HCT116 (cell line): ENCODE data around the gene PCMT1. TPM values are rescaled to one million over a fixed set of nuclear protein-coding genes. Genes with fewer than 3 reads are reported as not detected.

Source experiments
- ATAC-seq: fragments of 200-7000 bp; cut with Tn5 transposase; 2 replicates; pipeline ENCODE4 v1.9.1; 2020; ENCODE audit warnings: mild to moderate bottlenecking, moderate library complexity
- BruUV-seq: library from RNA; stranded (reverse); fragments of 400-500 nt; replicated peaks from 2 replicates; lab custom pipeline; 2021; lab: Mats Ljungman, UMichigan
- CTCF ChIA-PET: fragments of 300-600 bp; sonication (Branson Sonifier 250); formaldehyde crosslinking; loops from one replicate; lab custom pipeline; 2021; ENCODE audit warnings: antibody characterized with exemption; lab: Charles Lee
- POLR2A ChIA-PET: fragments of 300-600, 350-600 bp; sonication (Branson Sonifier 250); formaldehyde crosslinking; loops from one replicate; lab custom pipeline; 2021; ENCODE audit warnings: antibody characterized with exemption; lab: Charles Lee
- RAD21 ChIA-PET, 2 experiments: fragments of 300-600 bp; sonication (Branson Sonifier 250); formaldehyde crosslinking; loops; one replicate each; lab custom pipeline; 2023; ENCODE audit warnings: low total read pairs in 2 of 2; ENCODE audit not compliant: uncharacterized antibody in 2 of 2, unreplicated experiment in 2 of 2, low non-redundant PET in 1 of 2; lab: Charles Lee
- DNase-seq: peaks from one replicate; pipeline ENCODE4 v3.0.0-alpha.2; 2010; ENCODE audit warnings: low read depth, low spot score
- H2AFZ ChIP-seq: fragments of 200-600 bp; shearing (Covaris generic), sonication (generic); 2 replicates; pipeline ENCODE4 v1.6.1; 2017; ENCODE audit warnings: low read depth, mixed run types, mixed read lengths, antibody characterized with exemption, low read length; ENCODE audit not compliant: poor library complexity, severe bottlenecking
- H3K27ac ChIP-seq: 2 replicates; pipeline ENCODE4 v1.5.1; 2012; ENCODE audit warnings: low read depth, low read length
- H3K27me3 ChIP-seq: fragments of 200-600 bp; sonication (generic); 2 replicates; pipeline ENCODE4 v1.6.1; 2016; ENCODE audit warnings: mixed run types, low read length, mixed read lengths; ENCODE audit not compliant: insufficient read depth
- H3K36me3 ChIP-seq, 2 experiments: fragments of 200-500 bp in 1 of 2; fragments of 200-600 bp in 1 of 2; sonication (Bioruptor generic) in 1 of 2; sonication (generic) in 1 of 2; 2 replicates each; pipeline versions ENCODE4 v1.5.1 to v1.6.1; 2014 to 2016; ENCODE audit warnings: low read length in 2 of 2, inconsistent platforms in 1 of 2, mixed read lengths in 1 of 2, mixed run types in 1 of 2; ENCODE audit not compliant: insufficient read depth in 2 of 2, control insufficient read depth in 1 of 2
- H3K4me1 ChIP-seq, 2 experiments: fragments of 200-600 bp in 1 of 2; sonication (generic) in 1 of 2; 2 replicates each; pipeline versions ENCODE4 v1.5.1 to v1.6.1; 2012 to 2017; ENCODE audit warnings: low read length in 2 of 2, inconsistent platforms in 1 of 2, mild to moderate bottlenecking in 1 of 2, mixed read lengths in 1 of 2, mixed run types in 1 of 2, moderate library complexity in 1 of 2; ENCODE audit not compliant: insufficient read depth in 2 of 2, control insufficient read depth in 1 of 2
- H3K4me2 ChIP-seq: fragments of 200-600 bp; sonication (generic); 2 replicates; pipeline ENCODE4 v1.6.1; 2017; ENCODE audit warnings: mixed run types, low read length, mixed read lengths
- H3K4me3 ChIP-seq, 2 experiments: fragments of 200-600 bp in 1 of 2; sonication (generic) in 1 of 2; replicated peaks in 1 of 2; 2 replicates each; pipeline ENCODE4 v1.5.1; 2011 to 2016; ENCODE audit warnings: low read length in 2 of 2, control low read depth in 1 of 2, low read depth in 1 of 2, mild to moderate bottlenecking in 1 of 2, mixed read lengths in 1 of 2, mixed run types in 1 of 2
- H3K79me2 ChIP-seq: fragments of 200-600 bp; sonication (generic); 2 replicates; pipeline ENCODE4 v1.6.1; 2017; ENCODE audit warnings: mild to moderate bottlenecking, mixed run types, low read length, moderate library complexity, mixed read lengths; ENCODE audit not compliant: insufficient read depth
- H3K9ac ChIP-seq: fragments of 200-600 bp; sonication (generic); 2 replicates; pipeline ENCODE4 v1.6.1; 2016; ENCODE audit warnings: low read length, mixed read lengths
- H3K9me2 ChIP-seq: fragments of 200-600 bp; sonication (generic), shearing (Covaris generic); 2 replicates; pipeline ENCODE4 v1.6.1; 2017; ENCODE audit warnings: mixed run types, mild to moderate bottlenecking, moderate library complexity; ENCODE audit not compliant: insufficient read depth
- H3K9me3 ChIP-seq, 2 experiments: fragments of 200-500 bp in 1 of 2; fragments of 200-600 bp in 1 of 2; sonication (Bioruptor generic) in 1 of 2; sonication (generic) in 1 of 2; 2 replicates each; pipeline ENCODE4 v1.6.1; 2014 to 2017; ENCODE audit warnings: low read length in 2 of 2, mixed read lengths in 2 of 2, inconsistent platforms in 1 of 2, low read depth in 1 of 2, mild to moderate bottlenecking in 1 of 2, mixed run types in 1 of 2, moderate library complexity in 1 of 2; ENCODE audit not compliant: control insufficient read depth in 1 of 2, insufficient read depth in 1 of 2
- H4K20me1 ChIP-seq: fragments of 200-600 bp; sonication (generic), shearing (Covaris generic); 2 replicates; pipeline ENCODE4 v1.6.1; 2017; ENCODE audit warnings: mixed run types, mild to moderate bottlenecking, moderate library complexity; ENCODE audit not compliant: insufficient read depth
- CBX3 ChIP-seq: IDR thresholded peaks from 2 replicates; pipeline ENCODE4 v1.6.1; 2012; ENCODE audit warnings: low read depth
- CEBPB ChIP-seq: IDR thresholded peaks from 2 replicates; pipeline ENCODE4 v1.6.1; 2012; ENCODE audit warnings: low read depth
- ELF1 ChIP-seq: IDR thresholded peaks from 2 replicates; pipeline ENCODE4 v1.6.1; 2012; ENCODE audit warnings: low read depth, borderline replicate concordance
- JUND ChIP-seq: IDR thresholded peaks from 2 replicates; pipeline ENCODE4 v1.6.1; 2012
- POLR2A ChIP-seq: IDR thresholded peaks from 2 replicates; pipeline ENCODE4 v1.7.0; 2011; ENCODE audit warnings: borderline replicate concordance; ENCODE audit not compliant: insufficient read depth, insufficient read length; ENCODE audit errors: extremely low read depth
- RAD21 ChIP-seq: IDR thresholded peaks from 2 replicates; pipeline ENCODE4 v1.6.1; 2012; ENCODE audit warnings: low read depth, mild to moderate bottlenecking
- SIN3A ChIP-seq: IDR thresholded peaks from 2 replicates; pipeline ENCODE4 v1.6.1; 2012; ENCODE audit warnings: low read depth
- SP1 ChIP-seq: IDR thresholded peaks from 2 replicates; pipeline ENCODE4 v1.6.1; 2012; ENCODE audit warnings: low read depth
- intact Hi-C: fragments of 100-400 bp; cut with micrococcal nuclease; formaldehyde crosslinking; loops from 2 replicates; pipeline ENCODE4 v1.10.0; 2022
- total RNA-seq: library from RNA; stranded (reverse); gene quantifications from one replicate; pipeline ENCODE4 v1.2.1, GENCODE V29; 2021; ENCODE audit not compliant: unreplicated experiment
- TF ChIP-seq, protein P1 (sequence below): IDR thresholded peaks from 2 replicates; pipeline ENCODE4 v1.6.1; 2012; ENCODE audit warnings: low read depth
- TF ChIP-seq, protein P2 (sequence below): IDR thresholded peaks from 2 replicates; pipeline ENCODE4 v1.6.1; 2012
- TF ChIP-seq, protein P3 (sequence below): IDR thresholded peaks from 2 replicates; pipeline ENCODE4 v1.6.1; 2011; ENCODE audit warnings: mild to moderate bottlenecking, low read length, moderate library complexity; ENCODE audit not compliant: insufficient replicate concordance; ENCODE audit errors: extremely low read depth
- TF ChIP-seq, protein P4 (sequence below), 3 experiments: fragments of 200-600 bp in 1 of 3; sonication (generic) in 1 of 3; IDR thresholded peaks in 2 of 3; conservative IDR thresholded peaks in 1 of 3; 2 replicates each; pipeline ENCODE4 v1.5.1; 2012 to 2017; ENCODE audit warnings: low read depth in 2 of 3, low read length in 2 of 3, antibody characterized with exemption in 1 of 3, borderline replicate concordance in 1 of 3, control low read depth in 1 of 3, mild to moderate bottlenecking in 1 of 3, mixed read lengths in 1 of 3, mixed run types in 1 of 3, moderate library complexity in 1 of 3; ENCODE audit not compliant: insufficient read depth in 1 of 3
- TF ChIP-seq, protein P5 (sequence below): IDR thresholded peaks from 2 replicates; pipeline ENCODE4 v1.6.1; 2012

PCMT1 gene
- total RNA-seq, 1 experiment from 2014 or later, result 86.9 TPM

DNA sequence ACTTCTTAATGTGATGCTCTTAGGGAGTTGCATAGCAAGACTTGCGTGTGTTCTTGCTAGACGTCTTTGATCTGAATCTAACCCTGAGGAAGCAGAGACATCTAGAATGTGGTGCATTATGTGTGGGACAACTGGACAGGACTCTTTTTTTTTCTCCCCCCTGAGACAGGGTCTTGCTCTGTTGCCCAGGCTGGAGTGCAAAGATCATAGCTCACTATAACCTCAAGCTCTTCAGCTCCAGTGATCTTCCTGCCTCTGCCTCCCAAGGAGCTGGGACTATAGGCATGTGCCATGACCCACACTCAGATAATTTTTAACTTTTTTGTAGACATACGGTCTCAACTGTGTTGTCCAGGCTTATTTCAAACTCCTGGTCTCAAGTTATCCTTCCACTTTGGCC, 34.0 kb downstream of the PCMT1 start (continued):
- no peak for TF ChIP-seq ELF1

DNA sequence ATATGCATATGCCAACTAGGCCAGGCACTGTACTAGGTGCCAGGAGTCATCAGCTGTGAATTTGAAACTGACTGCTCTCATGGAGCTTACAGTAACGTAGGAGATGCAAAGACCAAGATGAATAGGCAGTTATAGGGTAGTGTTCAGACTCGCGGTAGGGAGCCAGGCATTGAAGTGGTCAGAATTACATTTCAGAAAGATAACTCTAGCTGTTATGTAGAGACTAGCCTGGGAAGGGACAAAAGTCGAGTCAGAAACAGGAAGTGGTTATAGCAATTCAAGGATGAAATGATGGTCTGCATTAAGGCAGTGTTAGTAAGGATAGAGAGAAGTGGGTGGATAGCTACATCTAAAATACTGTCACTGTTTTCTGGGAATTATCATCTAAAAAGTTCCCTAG, 56.6 kb downstream of the PCMT1 start:
- ChIA-PET POLR2A (no interaction called here), CTCF (no interaction called here), RAD21 (no interaction called here)
- BruUV-seq, result no TSS peak
- Histone ChIP-seq H3K4me2 (no peak overlapping the region), H3K4me1 (no peaks in the 10 kb centered on the region), H3K9me2 (no peaks in the 10 kb centered on the region), H3K27me3 (no peaks in the 10 kb centered on the region), H3K9me3 (no peaks in the 10 kb centered on the region), H3K36me3 (peaks cover 7 to 9% of the 10 kb centered on the region in 2 experiments; a peak in 2 of 4 replicates), H4K20me1 (no peaks in the 10 kb centered on the region), H3K4me3 (no peak overlapping the region), H2AFZ (no peak overlapping the region), H3K9ac (no peak overlapping the region), H3K79me2 (no peaks in the 10 kb centered on the region), H3K27ac (no peak overlapping the region)
- intact Hi-C loops, result no loop called here
- TF ChIP-seq CBX3, result no peak
- no peak for TF ChIP-seq SP1
- TF ChIP-seq, protein P1, sequence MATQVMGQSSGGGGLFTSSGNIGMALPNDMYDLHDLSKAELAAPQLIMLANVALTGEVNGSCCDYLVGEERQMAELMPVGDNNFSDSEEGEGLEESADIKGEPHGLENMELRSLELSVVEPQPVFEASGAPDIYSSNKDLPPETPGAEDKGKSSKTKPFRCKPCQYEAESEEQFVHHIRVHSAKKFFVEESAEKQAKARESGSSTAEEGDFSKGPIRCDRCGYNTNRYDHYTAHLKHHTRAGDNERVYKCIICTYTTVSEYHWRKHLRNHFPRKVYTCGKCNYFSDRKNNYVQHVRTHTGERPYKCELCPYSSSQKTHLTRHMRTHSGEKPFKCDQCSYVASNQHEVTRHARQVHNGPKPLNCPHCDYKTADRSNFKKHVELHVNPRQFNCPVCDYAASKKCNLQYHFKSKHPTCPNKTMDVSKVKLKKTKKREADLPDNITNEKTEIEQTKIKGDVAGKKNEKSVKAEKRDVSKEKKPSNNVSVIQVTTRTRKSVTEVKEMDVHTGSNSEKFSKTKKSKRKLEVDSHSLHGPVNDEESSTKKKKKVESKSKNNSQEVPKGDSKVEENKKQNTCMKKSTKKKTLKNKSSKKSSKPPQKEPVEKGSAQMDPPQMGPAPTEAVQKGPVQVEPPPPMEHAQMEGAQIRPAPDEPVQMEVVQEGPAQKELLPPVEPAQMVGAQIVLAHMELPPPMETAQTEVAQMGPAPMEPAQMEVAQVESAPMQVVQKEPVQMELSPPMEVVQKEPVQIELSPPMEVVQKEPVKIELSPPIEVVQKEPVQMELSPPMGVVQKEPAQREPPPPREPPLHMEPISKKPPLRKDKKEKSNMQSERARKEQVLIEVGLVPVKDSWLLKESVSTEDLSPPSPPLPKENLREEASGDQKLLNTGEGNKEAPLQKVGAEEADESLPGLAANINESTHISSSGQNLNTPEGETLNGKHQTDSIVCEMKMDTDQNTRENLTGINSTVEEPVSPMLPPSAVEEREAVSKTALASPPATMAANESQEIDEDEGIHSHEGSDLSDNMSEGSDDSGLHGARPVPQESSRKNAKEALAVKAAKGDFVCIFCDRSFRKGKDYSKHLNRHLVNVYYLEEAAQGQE, result no peak
- no peak for TF ChIP-seq JUND
- TF ChIP-seq SIN3A, result no peak
- TF ChIP-seq, protein P2, sequence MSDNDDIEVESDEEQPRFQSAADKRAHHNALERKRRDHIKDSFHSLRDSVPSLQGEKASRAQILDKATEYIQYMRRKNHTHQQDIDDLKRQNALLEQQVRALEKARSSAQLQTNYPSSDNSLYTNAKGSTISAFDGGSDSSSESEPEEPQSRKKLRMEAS, result no peak
- TF ChIP-seq, protein P3, sequence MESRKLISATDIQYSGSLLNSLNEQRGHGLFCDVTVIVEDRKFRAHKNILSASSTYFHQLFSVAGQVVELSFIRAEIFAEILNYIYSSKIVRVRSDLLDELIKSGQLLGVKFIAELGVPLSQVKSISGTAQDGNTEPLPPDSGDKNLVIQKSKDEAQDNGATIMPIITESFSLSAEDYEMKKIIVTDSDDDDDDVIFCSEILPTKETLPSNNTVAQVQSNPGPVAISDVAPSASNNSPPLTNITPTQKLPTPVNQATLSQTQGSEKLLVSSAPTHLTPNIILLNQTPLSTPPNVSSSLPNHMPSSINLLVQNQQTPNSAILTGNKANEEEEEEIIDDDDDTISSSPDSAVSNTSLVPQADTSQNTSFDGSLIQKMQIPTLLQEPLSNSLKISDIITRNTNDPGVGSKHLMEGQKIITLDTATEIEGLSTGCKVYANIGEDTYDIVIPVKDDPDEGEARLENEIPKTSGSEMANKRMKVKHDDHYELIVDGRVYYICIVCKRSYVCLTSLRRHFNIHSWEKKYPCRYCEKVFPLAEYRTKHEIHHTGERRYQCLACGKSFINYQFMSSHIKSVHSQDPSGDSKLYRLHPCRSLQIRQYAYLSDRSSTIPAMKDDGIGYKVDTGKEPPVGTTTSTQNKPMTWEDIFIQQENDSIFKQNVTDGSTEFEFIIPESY, result no peak
- TF ChIP-seq RAD21, result no peak
- TF ChIP-seq POLR2A, result no peak
- no peak for TF ChIP-seq CEBPB
- TF ChIP-seq, protein P4, sequence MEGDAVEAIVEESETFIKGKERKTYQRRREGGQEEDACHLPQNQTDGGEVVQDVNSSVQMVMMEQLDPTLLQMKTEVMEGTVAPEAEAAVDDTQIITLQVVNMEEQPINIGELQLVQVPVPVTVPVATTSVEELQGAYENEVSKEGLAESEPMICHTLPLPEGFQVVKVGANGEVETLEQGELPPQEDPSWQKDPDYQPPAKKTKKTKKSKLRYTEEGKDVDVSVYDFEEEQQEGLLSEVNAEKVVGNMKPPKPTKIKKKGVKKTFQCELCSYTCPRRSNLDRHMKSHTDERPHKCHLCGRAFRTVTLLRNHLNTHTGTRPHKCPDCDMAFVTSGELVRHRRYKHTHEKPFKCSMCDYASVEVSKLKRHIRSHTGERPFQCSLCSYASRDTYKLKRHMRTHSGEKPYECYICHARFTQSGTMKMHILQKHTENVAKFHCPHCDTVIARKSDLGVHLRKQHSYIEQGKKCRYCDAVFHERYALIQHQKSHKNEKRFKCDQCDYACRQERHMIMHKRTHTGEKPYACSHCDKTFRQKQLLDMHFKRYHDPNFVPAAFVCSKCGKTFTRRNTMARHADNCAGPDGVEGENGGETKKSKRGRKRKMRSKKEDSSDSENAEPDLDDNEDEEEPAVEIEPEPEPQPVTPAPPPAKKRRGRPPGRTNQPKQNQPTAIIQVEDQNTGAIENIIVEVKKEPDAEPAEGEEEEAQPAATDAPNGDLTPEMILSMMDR (IDR thresholded peaks at IDR 0.05 in 2 of 3, conservative IDR thresholded peaks at IDR 0.05 in 1 of 3; ENCODE audit: borderline replicate concordance in 1 of 3, insufficient read depth in 1 of 3, low read depth in 2 of 3, low read length in 2 of 3), result no peak
- TF ChIP-seq, protein P5, sequence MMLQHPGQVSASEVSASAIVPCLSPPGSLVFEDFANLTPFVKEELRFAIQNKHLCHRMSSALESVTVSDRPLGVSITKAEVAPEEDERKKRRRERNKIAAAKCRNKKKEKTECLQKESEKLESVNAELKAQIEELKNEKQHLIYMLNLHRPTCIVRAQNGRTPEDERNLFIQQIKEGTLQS, result no peak
- ATAC-seq, result no peak
- no peak for DNase-seq
